ENCODE measurements around the gene SOSTDC1.
"Not testable (repeated sequence)": the region's sequence is repeated elsewhere in the genome, so short reads cannot be mapped to it uniquely, and the experiment has no call there.

The SOSTDC1 gene

GRCh38 chr7:16463949-16464715 is 1.4 kb downstream of the SOSTDC1 start:
- no peak for DNase-seq (ENCODE audit: low read depth, low spot score)
- H3K4me3 ChIP-seq (ENCODE audit: low read length) = no peak overlapping the region

GRCh38 chr7:16463520-16463919 is 2.0 kb downstream of the SOSTDC1 start:
- no peak overlapping the region for H3K4me3 ChIP-seq (ENCODE audit: low read length)
- DNase-seq (ENCODE audit: low read depth, low spot score) = no peak

- DNase-seq (ENCODE audit: low read depth, low spot score) = no peak
- no peak overlapping the region for H3K4me3 ChIP-seq (ENCODE audit: low read length)
Observed at GRCh38 chr7:16462431-16462889, 3.1 kb downstream of the SOSTDC1 start.

- H3K4me3 ChIP-seq (ENCODE audit: low read length) = no peak overlapping the region
- no peak for DNase-seq (ENCODE audit: low read depth, low spot score)
Observed at GRCh38 chr7:16460789-16461493, 4.6 kb downstream of the SOSTDC1 start.

GRCh38 chr7:16456303-16456702 is 9.2 kb downstream of the SOSTDC1 start:
- H3K4me3 ChIP-seq (ENCODE audit: low read length); DNase-seq (ENCODE audit: low read depth, low spot score): not testable (repeated sequence)

- peak; percentile 24 for DNase-seq (ENCODE audit: low read depth, low spot score)
- no peak overlapping the region for H3K4me3 ChIP-seq (ENCODE audit: low read length)
Observed at GRCh38 chr7:16455591-16455990, 9.9 kb downstream of the SOSTDC1 start.

- peak; percentile 32 for DNase-seq (ENCODE audit: low read depth, low spot score)
- H3K4me3 ChIP-seq (ENCODE audit: low read length) = no peak overlapping the region
Observed at GRCh38 chr7:16450366-16450765, 15.2 kb downstream of the SOSTDC1 start.

- DNase-seq (ENCODE audit: low read depth, low spot score) = no peak
- no peak overlapping the region for H3K4me3 ChIP-seq (ENCODE audit: low read length)
Observed at GRCh38 chr7:16447876-16448275, 17.7 kb downstream of the SOSTDC1 start.

GRCh38 chr7:16446508-16446907 is 19.0 kb downstream of the SOSTDC1 start:
- no peak for DNase-seq (ENCODE audit: low read depth, low spot score)
- H3K4me3 ChIP-seq (ENCODE audit: low read length) = no peak overlapping the region

GRCh38 chr7:16443871-16444270 is 21.7 kb downstream of the SOSTDC1 start:
- DNase-seq (ENCODE audit: low read depth, low spot score); H3K4me3 ChIP-seq (ENCODE audit: low read length): not testable (repeated sequence)

GRCh38 chr7:16438988-16439387 is 26.6 kb downstream of the SOSTDC1 start:
- DNase-seq (ENCODE audit: low read depth, low spot score) = no peak
- H3K4me3 ChIP-seq (ENCODE audit: low read length) = no peak overlapping the region

- H3K4me3 ChIP-seq (ENCODE audit: low read length) = no peak overlapping the region
Observed at GRCh38 chr7:16436306-16436705, 29.2 kb downstream of the SOSTDC1 start.

GRCh38 chr7:16433568-16434122 is 31.9 kb downstream of the SOSTDC1 start:
- no peak overlapping the region for H3K4me3 ChIP-seq (ENCODE audit: low read length)
- DNase-seq (ENCODE audit: low read depth, low spot score) = no peak

More at GRCh38 chr7:16436306-16436705, 29.2 kb downstream of the SOSTDC1 start:
- DNase-seq (ENCODE audit: low read depth, low spot score) = no peak

GRCh38 chr7:16432425-16432731 is 33.2 kb downstream of the SOSTDC1 start:
- DNase-seq (ENCODE audit: low read depth, low spot score) = no peak
- no peak overlapping the region for H3K4me3 ChIP-seq (ENCODE audit: low read length)

- H3K4me3 ChIP-seq (ENCODE audit: low read length) = no peak overlapping the region
- DNase-seq (ENCODE audit: low read depth, low spot score) = peak; percentile 64
Observed at GRCh38 chr7:16431646-16432424, 33.7 kb downstream of the SOSTDC1 start.

GRCh38 chr7:16430133-16430532 is 35.4 kb downstream of the SOSTDC1 start:
- H3K4me3 ChIP-seq (ENCODE audit: low read length) = no peak overlapping the region

GRCh38 chr7:16428672-16429071 is 36.9 kb downstream of the SOSTDC1 start:
- DNase-seq (ENCODE audit: low read depth, low spot score) = no peak
- H3K4me3 ChIP-seq (ENCODE audit: low read length) = no peak overlapping the region

More at GRCh38 chr7:16430133-16430532, 35.4 kb downstream of the SOSTDC1 start:
- DNase-seq (ENCODE audit: low read depth, low spot score) = no peak

GRCh38 chr7:16428182-16428581 is 37.4 kb downstream of the SOSTDC1 start:
- H3K4me3 ChIP-seq (ENCODE audit: low read length) = no peak overlapping the region
- no peak for DNase-seq (ENCODE audit: low read depth, low spot score)

GRCh38 chr7:16423761-16424160 is 41.8 kb downstream of the SOSTDC1 start:
- no peak overlapping the region for H3K4me3 ChIP-seq (ENCODE audit: low read length)
- DNase-seq (ENCODE audit: low read depth, low spot score) = no peak

- no peak for DNase-seq (ENCODE audit: low read depth, low spot score)
- H3K4me3 ChIP-seq (ENCODE audit: low read length) = no peak overlapping the region
Observed at GRCh38 chr7:16422917-16423316, 42.6 kb downstream of the SOSTDC1 start.
